ENCODE data around the gene HOXB4. TPM values are rescaled to one million over a fixed set of nuclear protein-coding genes. Genes with fewer than 3 reads are reported as not detected.

HOXB4 gene
- total RNA-seq, 1 experiment from 2014 or later = 11.3 TPM

GRCh38 chr17:48620461-48621139 lies 42.5 kb upstream of the HOXB4 start:
- ChIA-PET CTCF (interaction anchor here (0.9 to 1.4 kb wide), 2 partner anchors 259 to 358 kb away, joined by 3 to 4 read pairs; no protein-coding TSS in a partner anchor), POLR2A (no interaction called here), RAD21 (ENCODE audit: low non-redundant PET in 1 of 2, low total read pairs in 2 of 2, uncharacterized antibody in 2 of 2, unreplicated experiment in 2 of 2) (no interaction called here)
- H3K4me3 ChIP-seq (replicated peaks in 1 of 2; ENCODE audit: low read depth in 1 of 2, low read length in 2 of 2) = no peak overlapping the region
- no peak overlapping the region for H3K27ac ChIP-seq (ENCODE audit: low read depth, low read length)
- H3K9me2 ChIP-seq (ENCODE audit: insufficient read depth) = no peaks in the 10 kb centered on the region
- no peak overlapping the region for H3K9ac ChIP-seq (ENCODE audit: low read length)
- intact Hi-C loops (cut with micrococcal nuclease) = no loop called here
- H4K20me1 ChIP-seq (ENCODE audit: insufficient read depth) = no peaks in the 10 kb centered on the region
- no peaks in the 10 kb centered on the region for H3K27me3 ChIP-seq (ENCODE audit: insufficient read depth, low read length)
- H3K4me1 ChIP-seq (ENCODE audit: control insufficient read depth in 1 of 2, insufficient read depth in 2 of 2, low read length in 2 of 2) = peaks cover 10 to 46% of the 10 kb centered on the region in 2 experiments; a peak in 3 of 4 replicates
- ATAC-seq = no peak
- no peaks in the 10 kb centered on the region for H3K9me3 ChIP-seq (ENCODE audit: control insufficient read depth in 1 of 2, insufficient read depth in 1 of 2, low read depth in 1 of 2, low read length in 2 of 2)
- peaks cover 67% of the 10 kb centered on the region for H3K79me2 ChIP-seq (ENCODE audit: insufficient read depth, low read length)
- no peak for DNase-seq (ENCODE audit: low read depth, low spot score)
- no TSS peak for BruUV-seq (replicated peaks)
- H3K36me3 ChIP-seq (ENCODE audit: control insufficient read depth in 1 of 2, insufficient read depth in 2 of 2, low read length in 2 of 2) = no peaks in the 10 kb centered on the region; a peak in 1 of 4 replicates
- no peak overlapping the region for H3K4me2 ChIP-seq (ENCODE audit: low read length)
- no peak overlapping the region for H2AFZ ChIP-seq (ENCODE audit: low read depth, low read length, poor library complexity, severe bottlenecking)
- TF ChIP-seq EZH2 (IDR thresholded peaks at IDR 0.05) = no peak
- no peak for TF ChIP-seq ATF3 (IDR thresholded peaks at IDR 0.05)
- TF ChIP-seq POLR2AphosphoS5 (IDR thresholded peaks at IDR 0.05; ENCODE audit: low read depth, low read length) = peak; percentile 22; the same call in 1 of the 2 replicates

GRCh38 chr17:48619826-48620449 lies 41.8 kb upstream of the HOXB4 start:
- POLR2A ChIA-PET = interaction anchor here (1.6 kb wide), 1 partner anchor 357 kb away, joined by 6 read pairs; no protein-coding TSS in a partner anchor
- TF ChIP-seq ELF1 (IDR thresholded peaks at IDR 0.05; ENCODE audit: borderline replicate concordance, low read depth) (no peak), POLR2A (IDR thresholded peaks at IDR 0.05; ENCODE audit: borderline replicate concordance, extremely low read depth, insufficient read depth, insufficient read length) (no peak), MAX (IDR thresholded peaks at IDR 0.05) (no peak)
- RAD21 ChIA-PET (ENCODE audit: low non-redundant PET in 1 of 2, low total read pairs in 2 of 2, uncharacterized antibody in 2 of 2, unreplicated experiment in 2 of 2) = interaction anchor here in 1 of 2 experiments (1.9 kb wide), 1 partner anchor 284 kb away, joined by 5 read pairs; no protein-coding TSS in a partner anchor
- no peak overlapping the region for H3K4me3 ChIP-seq (replicated peaks in 1 of 2; ENCODE audit: low read depth in 1 of 2, low read length in 2 of 2)
- intact Hi-C loops (cut with micrococcal nuclease) = loop anchor here (2.0 to 10.0 kb wide), 4 partner anchors 135 to 595 kb away; no protein-coding TSS in a partner anchor
- H3K9me2 ChIP-seq (ENCODE audit: insufficient read depth) = no peaks in the 10 kb centered on the region
- H3K9me3 ChIP-seq (ENCODE audit: control insufficient read depth in 1 of 2, insufficient read depth in 1 of 2, low read depth in 1 of 2, low read length in 2 of 2) = no peaks in the 10 kb centered on the region
- H3K27ac ChIP-seq (ENCODE audit: low read depth, low read length) = no peak overlapping the region
- no peak overlapping the region for H2AFZ ChIP-seq (ENCODE audit: low read depth, low read length, poor library complexity, severe bottlenecking)
- no peak overlapping the region for H3K4me2 ChIP-seq (ENCODE audit: low read length)
- ATAC-seq = no peak
- H3K4me1 ChIP-seq (ENCODE audit: control insufficient read depth in 1 of 2, insufficient read depth in 2 of 2, low read length in 2 of 2) = peaks cover 10 to 44% of the 10 kb centered on the region in 2 experiments; a peak in 3 of 4 replicates
- CTCF ChIA-PET = interaction anchor here (1.6 to 2.9 kb wide), 2 partner anchors 10 to 284 kb away, joined by 5 to 18 read pairs; no protein-coding TSS in a partner anchor
- H3K27me3 ChIP-seq (ENCODE audit: insufficient read depth, low read length) = no peaks in the 10 kb centered on the region
- H3K36me3 ChIP-seq (ENCODE audit: control insufficient read depth in 1 of 2, insufficient read depth in 2 of 2, low read length in 2 of 2) = no peaks in the 10 kb centered on the region; a peak in 1 of 4 replicates
- peaks cover 66% of the 10 kb centered on the region for H3K79me2 ChIP-seq (ENCODE audit: insufficient read depth, low read length)
- no peak overlapping the region for H3K9ac ChIP-seq (ENCODE audit: low read length)
- BruUV-seq (replicated peaks) = no TSS peak
- DNase-seq (ENCODE audit: low read depth, low spot score) = no peak
- no peaks in the 10 kb centered on the region for H4K20me1 ChIP-seq (ENCODE audit: insufficient read depth)
